Astrocyte (in vitro differentiated cells and primary cell): ENCODE measurements around the gene KLHL24.

Experiments used
- CTCF ChIP-seq: IDR thresholded peaks from 2 replicates; pipeline ENCODE4 v1.5.1; 2011; ENCODE audit warnings: low read depth, mild to moderate bottlenecking, inconsistent platforms, low read length, moderate library complexity; ENCODE audit not compliant: insufficient read depth
- EZH2 ChIP-seq: IDR thresholded peaks from 2 replicates; pipeline ENCODE4 v1.6.1; 2012; ENCODE audit warnings: mild to moderate bottlenecking, low read length, inconsistent platforms; ENCODE audit not compliant: insufficient read depth

GRCh38 chr3:183619624-183620251, 15.7 kb upstream of the KLHL24 start:
- TF ChIP-seq CTCF (no peak), EZH2 (no peak)
